Vagina (tissue), 2 donors: Measurements from ENCODE around the gene ARHGAP24.

Experiments used
- POLR2AphosphoS5 ChIP-seq, 2 donors: sonication (generic); formaldehyde crosslinking; IDR thresholded peaks; one replicate each; pipeline ENCODE4 v1.9.0; 2017; ENCODE audit warnings: antibody characterized with exemption in 2 of 2, mild to moderate bottlenecking in 2 of 2, low read depth in 1 of 2; ENCODE audit not compliant: insufficient read depth in 1 of 2
- TF ChIP-seq, protein P1 (sequence below), 3 experiments: fragments of 450-650 bp in 2 of 3; fragments of 200-600 bp in 1 of 3; sonication (generic) in 1 of 3; IDR thresholded peaks; one replicate each; pipeline ENCODE4 v1.5.1; 2017 to 2019; ENCODE audit warnings: antibody characterized with exemption in 3 of 3, mild to moderate bottlenecking in 2 of 3, moderate library complexity in 2 of 3

DNA sequence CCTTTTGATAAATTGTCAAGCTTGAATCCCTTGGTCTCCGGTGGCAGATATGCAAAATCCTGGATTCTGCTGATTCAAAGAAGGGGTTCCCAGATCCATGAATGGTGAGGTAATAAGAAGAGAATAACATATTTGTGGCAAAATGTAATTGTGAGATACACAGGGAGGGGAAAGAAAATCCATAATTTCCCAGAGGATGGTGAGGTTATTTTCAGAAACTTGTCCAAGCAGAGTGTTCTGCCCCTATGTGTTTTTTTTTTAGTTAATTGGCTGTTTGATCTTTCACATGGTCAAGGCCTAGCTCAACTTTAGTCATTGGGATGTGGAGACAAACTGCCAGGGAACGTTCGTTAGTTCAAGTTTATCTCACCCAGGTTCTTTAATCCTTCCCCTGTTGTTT is 476.1 kb downstream of the ARHGAP24 start:
- TF ChIP-seq, protein P1, sequence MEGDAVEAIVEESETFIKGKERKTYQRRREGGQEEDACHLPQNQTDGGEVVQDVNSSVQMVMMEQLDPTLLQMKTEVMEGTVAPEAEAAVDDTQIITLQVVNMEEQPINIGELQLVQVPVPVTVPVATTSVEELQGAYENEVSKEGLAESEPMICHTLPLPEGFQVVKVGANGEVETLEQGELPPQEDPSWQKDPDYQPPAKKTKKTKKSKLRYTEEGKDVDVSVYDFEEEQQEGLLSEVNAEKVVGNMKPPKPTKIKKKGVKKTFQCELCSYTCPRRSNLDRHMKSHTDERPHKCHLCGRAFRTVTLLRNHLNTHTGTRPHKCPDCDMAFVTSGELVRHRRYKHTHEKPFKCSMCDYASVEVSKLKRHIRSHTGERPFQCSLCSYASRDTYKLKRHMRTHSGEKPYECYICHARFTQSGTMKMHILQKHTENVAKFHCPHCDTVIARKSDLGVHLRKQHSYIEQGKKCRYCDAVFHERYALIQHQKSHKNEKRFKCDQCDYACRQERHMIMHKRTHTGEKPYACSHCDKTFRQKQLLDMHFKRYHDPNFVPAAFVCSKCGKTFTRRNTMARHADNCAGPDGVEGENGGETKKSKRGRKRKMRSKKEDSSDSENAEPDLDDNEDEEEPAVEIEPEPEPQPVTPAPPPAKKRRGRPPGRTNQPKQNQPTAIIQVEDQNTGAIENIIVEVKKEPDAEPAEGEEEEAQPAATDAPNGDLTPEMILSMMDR (IDR thresholded peaks at IDR 0.05): no peak
- TF ChIP-seq POLR2AphosphoS5 (IDR thresholded peaks at IDR 0.05; ENCODE audit: insufficient read depth in 1 of 2, low read depth in 1 of 2): no peak
